Measurements from ENCODE around the gene P2RY11. TPM values are rescaled to one million over a fixed set of nuclear protein-coding genes. Genes with fewer than 3 reads are reported as not detected.

P2RY11 gene
- total and polyA plus RNA-seq, 2 of the 4 experiments (the other 2 are of a cell fraction), result 0.54 to 4.5 TPM

- H3K14ac ChIP-seq (replicated peaks; ENCODE audit: low read depth, low read length), result no peak overlapping the region
- intact Hi-C loops (cut with micrococcal nuclease) (no loop called here), in situ Hi-C loops (cut with MboI; ENCODE audit: low sequenced_read_pairs) (no loop called here), dilution Hi-C loops (cut with HindIII; ENCODE audit: low sequenced_read_pairs, unreplicated experiment) (no loop called here)
- H2AFZ ChIP-seq (replicated peaks; ENCODE audit: low read length, poor library complexity), result no peak overlapping the region
- H3K27ac ChIP-seq (ENCODE audit: insufficient read depth, low read length), result no peak overlapping the region
- no peak overlapping the region for H2BK15ac ChIP-seq (ENCODE audit: low read depth, low read length)
- H3K36me3 ChIP-seq (ENCODE audit: control insufficient read depth, insufficient read depth, low read length), result peaks cover 31% of the 10 kb centered on the region; the same call in 1 of the 2 replicates
- no TSS peak for BruUV-seq (replicated peaks)
- no peak overlapping the region for H4K8ac ChIP-seq (ENCODE audit: low read depth in 2 of 2, low read length in 2 of 2)
- H3K79me1 ChIP-seq (ENCODE audit: low read depth in 1 of 2, low read length in 2 of 2), result peaks cover 3 to 24% of the 10 kb centered on the region in 2 experiments; a peak in 3 of 4 replicates
- no peak overlapping the region for H3K4ac ChIP-seq (ENCODE audit: low read depth, low read length)
- DNase-seq, result no peak
- no peak overlapping the region for H3K56ac ChIP-seq (ENCODE audit: extremely low read depth, insufficient read depth, low read length)
- H2BK5ac ChIP-seq (ENCODE audit: low read depth, low read length, poor library complexity, severe bottlenecking), result no peak overlapping the region
- H2BK120ac ChIP-seq (ENCODE audit: low read depth, low read length), result no peak overlapping the region
- H3K27me3 ChIP-seq (ENCODE audit: control insufficient read depth, insufficient read depth, low read length), result no peaks in the 10 kb centered on the region
- no peak for ATAC-seq (ENCODE audit: low read depth)
- TF ChIP-seq POLR2A (IDR thresholded peaks at IDR 0.05; ENCODE audit: low read depth, low read length) (no peak), BHLHE40 (IDR thresholded peaks at IDR 0.05; ENCODE audit: low read depth, low read length) (no peak), RAD21 (IDR thresholded peaks at IDR 0.05; ENCODE audit: low read length) (no peak), RFX5 (IDR thresholded peaks at IDR 0.05; ENCODE audit: low read depth, low read length) (no peak), RCOR1 (IDR thresholded peaks at IDR 0.05; ENCODE audit: insufficient replicate concordance, low read length) (no peak), CTCF (conservative IDR thresholded peaks at IDR 0.05; ENCODE audit: low read depth, low read length) (no peak), CHD1 (IDR thresholded peaks at IDR 0.05; ENCODE audit: low read depth, low read length) (no peak), MAZ (IDR thresholded peaks at IDR 0.05; ENCODE audit: borderline replicate concordance, low read depth, low read length) (no peak), NFE2L2 (IDR thresholded peaks at IDR 0.05; ENCODE audit: low read depth, low read length) (no peak), FOS (IDR thresholded peaks at IDR 0.05; ENCODE audit: low read depth, low read length) (no peak)
- TF ChIP-seq, protein P1, sequence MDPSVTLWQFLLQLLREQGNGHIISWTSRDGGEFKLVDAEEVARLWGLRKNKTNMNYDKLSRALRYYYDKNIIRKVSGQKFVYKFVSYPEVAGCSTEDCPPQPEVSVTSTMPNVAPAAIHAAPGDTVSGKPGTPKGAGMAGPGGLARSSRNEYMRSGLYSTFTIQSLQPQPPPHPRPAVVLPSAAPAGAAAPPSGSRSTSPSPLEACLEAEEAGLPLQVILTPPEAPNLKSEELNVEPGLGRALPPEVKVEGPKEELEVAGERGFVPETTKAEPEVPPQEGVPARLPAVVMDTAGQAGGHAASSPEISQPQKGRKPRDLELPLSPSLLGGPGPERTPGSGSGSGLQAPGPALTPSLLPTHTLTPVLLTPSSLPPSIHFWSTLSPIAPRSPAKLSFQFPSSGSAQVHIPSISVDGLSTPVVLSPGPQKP (IDR thresholded peaks at IDR 0.05; ENCODE audit: borderline replicate concordance, low read depth, low read length), result no peak
- no peak overlapping the region for H3K4me3 ChIP-seq (ENCODE audit: insufficient read depth, low read depth, low read length)
- CTCF ChIA-PET, result no interaction called here
- POLR2A ChIA-PET (ENCODE audit: unreplicated experiment), result no interaction called here
- WGBS, 2 experiments (ENCODE audit: extremely low coverage in 2 of 2, insufficient read length in 1 of 2), result no CpG with 5 or more reads among the region's 6 CpGs
- H3K4me2 ChIP-seq (ENCODE audit: low read depth, low read length), result no peak overlapping the region
- H2AK5ac ChIP-seq (ENCODE audit: low read depth, low read length), result no peak overlapping the region
- H4K5ac ChIP-seq (ENCODE audit: low read depth, low read length), result no peak overlapping the region
- H3K4me1 ChIP-seq (ENCODE audit: control insufficient read depth, insufficient read depth, low read length), result no peaks in the 10 kb centered on the region
- no peak overlapping the region for H2BK20ac ChIP-seq (ENCODE audit: low read depth, low read length)
- peaks cover 13% of the 10 kb centered on the region; the same call in 1 of the 2 replicates for H3K9me1 ChIP-seq (ENCODE audit: insufficient read depth, low read length)
- no peak overlapping the region for H2AK9ac ChIP-seq (replicated peaks; ENCODE audit: low read depth, low read length, poor library complexity)
- no peak overlapping the region for H3K9ac ChIP-seq (ENCODE audit: low read depth, low read length)
- no peaks in the 10 kb centered on the region for H4K20me1 ChIP-seq (ENCODE audit: insufficient read depth, low read length)
- H3K23ac ChIP-seq (ENCODE audit: low read depth, low read length), result no peak overlapping the region
- H4K91ac ChIP-seq (ENCODE audit: insufficient read depth, low read depth, low read length), result no peak overlapping the region
- H3K18ac ChIP-seq (ENCODE audit: low read depth, low read length), result no peak overlapping the region
- H3K9me3 ChIP-seq (ENCODE audit: control insufficient read depth, insufficient read depth, low read length), result no peaks in the 10 kb centered on the region
Measured at GRCh38 chr19:10088949-10089554, 22.4 kb upstream of the P2RY11 start.

Measured in IMR-90 (cell line).